ENCODE measurements around the gene EFNA2. TPM values are rescaled to one million over a fixed set of nuclear protein-coding genes. Genes with fewer than 3 reads are reported as not detected.

EFNA2 gene
- total and polyA plus RNA-seq, 2 experiments from 2014 or later, result 2.7 to 10.3 TPM

- Histone ChIP-seq H4K20me1 (replicated peaks; ENCODE audit: insufficient read depth) (no peaks in the 10 kb centered on the region), H3K36me3 (ENCODE audit: insufficient read depth) (no peaks in the 10 kb centered on the region), H3K9me2 (ENCODE audit: insufficient read depth) (no peaks in the 10 kb centered on the region), H3K27ac (ENCODE audit: low read depth) (no peak overlapping the region), H3K79me2 (replicated peaks; ENCODE audit: insufficient read depth) (no peaks in the 10 kb centered on the region), H3K4me2 (peak overlapping the region; percentile 90), H3K4me1 (ENCODE audit: insufficient read depth) (no peaks in the 10 kb centered on the region), H3F3A (replicated peaks; ENCODE audit: low read depth) (peaks cover 5% of the 10 kb centered on the region; the same call in 1 of the 2 replicates), H3K4me3 (peak overlapping the region; percentile 64), H3K27me3 (ENCODE audit: insufficient read depth) (peaks cover 4% of the 10 kb centered on the region; the same call in 1 of the 2 replicates), H2AFZ (peak overlapping the region; percentile 83)
- Mint-ChIP-seq H3K27me3 (ENCODE audit: insufficient read depth, low read depth, poor library complexity) (peaks cover 7% of the 10 kb centered on the region), H3K27ac (no peak overlapping the region), H3K4me3 (peak overlapping the region; percentile 70), H3K4me1 (peaks cover 2% of the 10 kb centered on the region; the same call in 1 of the 3 replicates), H3K9me3 (no peaks in the 10 kb centered on the region), H3K36me3 (ENCODE audit: low read depth) (no peaks in the 10 kb centered on the region)
- TF ChIP-seq EZH2 (IDR thresholded peaks at IDR 0.05; ENCODE audit: low read depth, unreplicated experiment) (no peak), STAT1 (IDR thresholded peaks at IDR 0.05; ENCODE audit: unreplicated experiment) (no peak), ZNF114 (CRISPR knock-in tag; IDR thresholded peaks at IDR 0.05) (no peak), NANOG (IDR thresholded peaks at IDR 0.05; ENCODE audit: borderline replicate concordance) (no peak), REST (IDR thresholded peaks at IDR 0.05; ENCODE audit: unreplicated experiment) (no peak), CTCF (conservative IDR thresholded peaks at IDR 0.05; ENCODE audit: low read depth in 2 of 2) (no peak), POLR2AphosphoS5 (IDR thresholded peaks at IDR 0.05; ENCODE audit: low read depth) (no peak), ZNF331 (CRISPR knock-in tag; IDR thresholded peaks at IDR 0.05; ENCODE audit: low read depth) (no peak), EZH2phosphoT487 (IDR thresholded peaks at IDR 0.05; ENCODE audit: unreplicated experiment) (no peak), CREB1 (CRISPR knock-in tag; IDR thresholded peaks at IDR 0.05; ENCODE audit: low read depth) (no peak), ZNF462 (CRISPR knock-in tag; IDR thresholded peaks at IDR 0.05) (no peak), JUNB (IDR thresholded peaks at IDR 0.05; ENCODE audit: unreplicated experiment) (no peak), ETS1 (IDR thresholded peaks at IDR 0.05) (no peak)
- DNase-seq (ENCODE audit: low spot score), result peak; percentile 65
- peak; percentile 67 for ATAC-seq
These were observed 9.7 kb downstream of the EFNA2 start for GRCh38 chr19:1295169-1296012.

Data from GM23338 (cell line).